Fibroblast of lung (primary cell): ENCODE measurements around the gene FRK. TPM values are rescaled to one million over a fixed set of nuclear protein-coding genes. Genes with fewer than 3 reads are reported as not detected.

Source experiments
- DNase-seq, 2 donors: peaks; one replicate each; pipeline versions ENCODE4 v3.0.0 to v3.0.0-alpha.2; 2010; ENCODE audit warnings: low read depth in 2 of 2
- H2AFZ ChIP-seq: 2 replicates; pipeline ENCODE4 v1.5.1; 2012; ENCODE audit warnings: low read length, control low read depth, inconsistent platforms
- H3K27ac ChIP-seq: 2 replicates; pipeline ENCODE4 v1.5.1; 2011; ENCODE audit warnings: low read length, control low read depth; ENCODE audit not compliant: insufficient read depth
- H3K27me3 ChIP-seq: 2 replicates; pipeline ENCODE4 v1.5.1; 2011; ENCODE audit warnings: mild to moderate bottlenecking, low read length; ENCODE audit not compliant: control insufficient read depth, insufficient read depth
- H3K36me3 ChIP-seq: 2 replicates; pipeline ENCODE4 v1.5.1; 2011; ENCODE audit warnings: low read length; ENCODE audit not compliant: control insufficient read depth, insufficient read depth
- H3K4me1 ChIP-seq: 2 replicates; pipeline ENCODE4 v1.5.1; 2011; ENCODE audit warnings: low read length; ENCODE audit not compliant: control insufficient read depth, insufficient read depth; ENCODE audit errors: extremely low read depth
- H3K4me2 ChIP-seq: 2 replicates; pipeline ENCODE4 v1.5.1; 2011; ENCODE audit warnings: low read length, control low read depth; ENCODE audit not compliant: insufficient read depth; ENCODE audit errors: extremely low read depth
- H3K4me3 ChIP-seq, 4 experiments: fragments of 200-600 bp in 1 of 4; sonication (generic) in 1 of 4; replicated peaks in 1 of 4; 2 replicates each; pipeline ENCODE4 v1.5.1; 2011 to 2016; ENCODE audit warnings: low read length in 4 of 4, low read depth in 3 of 4, mild to moderate bottlenecking in 3 of 4, control low read depth in 2 of 4, inconsistent platforms in 1 of 4, mixed read lengths in 1 of 4; ENCODE audit not compliant: insufficient read depth in 1 of 4; ENCODE audit errors: control extremely low read depth in 1 of 4
- H3K79me2 ChIP-seq: 2 replicates; pipeline ENCODE4 v1.5.1; 2012; ENCODE audit warnings: mild to moderate bottlenecking, low read length, inconsistent platforms; ENCODE audit not compliant: control insufficient read depth, insufficient read depth
- H3K9ac ChIP-seq: 2 replicates; pipeline ENCODE4 v1.5.1; 2011; ENCODE audit warnings: mild to moderate bottlenecking, low read length, control low read depth; ENCODE audit not compliant: insufficient read depth
- H3K9me3 ChIP-seq: 2 replicates; pipeline ENCODE4 v1.5.1; 2012; ENCODE audit warnings: low read depth, low read length; ENCODE audit not compliant: control insufficient read depth, insufficient read depth
- H4K20me1 ChIP-seq: 2 replicates; pipeline ENCODE4 v1.5.1; 2011; ENCODE audit warnings: low read length; ENCODE audit not compliant: control insufficient read depth, insufficient read depth; ENCODE audit errors: extremely low read depth
- EZH2 ChIP-seq: IDR thresholded peaks from 2 replicates; pipeline ENCODE4 v1.5.1; 2012; ENCODE audit warnings: low read length, control low read depth, mild to moderate bottlenecking; ENCODE audit errors: missing control alignments
- polyA plus RNA-seq, 2 donors: library from polyadenylated mRNA; depleted of rRNA in 1 of 2; stranded (reverse) in 1 of 2; unstranded in 1 of 2; fragments of >200 nt; gene quantifications; 2 replicates each; pipeline ENCODE4 v1.2.1, GENCODE V29; 2011 to 2012; ENCODE audit warnings: missing spikeins in 1 of 2
- total RNA-seq: library from RNA; depleted of rRNA; stranded (reverse); fragments of >200 nt; gene quantifications from 2 replicates; pipeline ENCODE4 v1.2.1, GENCODE V29; 2014
- TF ChIP-seq, protein P1 (sequence below), 2 donors: IDR thresholded peaks in 1 of 2; conservative IDR thresholded peaks in 1 of 2; 1 replicate in 1 of 2; 2 replicates in 1 of 2; pipeline ENCODE4 v1.5.1; 2011 to 2012; ENCODE audit warnings: low read length in 2 of 2, control low read depth in 1 of 2, inconsistent platforms in 1 of 2, low read depth in 1 of 2, mild to moderate bottlenecking in 1 of 2

The FRK gene
- total and polyA plus RNA-seq, 2 donors (not counting 1 experiment from before 2014, with no cell fraction given) = 0.18 to 0.33 TPM

DNA sequence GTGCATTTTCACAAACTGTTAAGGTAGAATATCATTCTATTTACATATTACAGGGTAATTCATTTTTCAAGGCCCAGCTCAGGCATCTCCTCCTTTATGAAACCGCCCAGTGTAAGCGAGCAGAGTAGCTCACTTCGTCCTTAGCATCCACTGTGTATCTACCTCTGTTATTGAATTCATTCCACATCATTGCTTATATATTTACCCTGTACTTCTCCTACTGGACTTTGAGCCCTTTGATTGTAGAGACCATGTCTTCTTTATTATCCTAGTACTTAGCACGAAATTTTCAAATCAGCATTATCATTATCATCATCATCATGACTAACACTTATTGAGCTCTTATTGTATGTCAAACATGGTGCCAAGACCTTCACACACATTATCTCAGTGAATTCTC is 76.7 kb downstream of the FRK start:
- TF ChIP-seq, protein P1, sequence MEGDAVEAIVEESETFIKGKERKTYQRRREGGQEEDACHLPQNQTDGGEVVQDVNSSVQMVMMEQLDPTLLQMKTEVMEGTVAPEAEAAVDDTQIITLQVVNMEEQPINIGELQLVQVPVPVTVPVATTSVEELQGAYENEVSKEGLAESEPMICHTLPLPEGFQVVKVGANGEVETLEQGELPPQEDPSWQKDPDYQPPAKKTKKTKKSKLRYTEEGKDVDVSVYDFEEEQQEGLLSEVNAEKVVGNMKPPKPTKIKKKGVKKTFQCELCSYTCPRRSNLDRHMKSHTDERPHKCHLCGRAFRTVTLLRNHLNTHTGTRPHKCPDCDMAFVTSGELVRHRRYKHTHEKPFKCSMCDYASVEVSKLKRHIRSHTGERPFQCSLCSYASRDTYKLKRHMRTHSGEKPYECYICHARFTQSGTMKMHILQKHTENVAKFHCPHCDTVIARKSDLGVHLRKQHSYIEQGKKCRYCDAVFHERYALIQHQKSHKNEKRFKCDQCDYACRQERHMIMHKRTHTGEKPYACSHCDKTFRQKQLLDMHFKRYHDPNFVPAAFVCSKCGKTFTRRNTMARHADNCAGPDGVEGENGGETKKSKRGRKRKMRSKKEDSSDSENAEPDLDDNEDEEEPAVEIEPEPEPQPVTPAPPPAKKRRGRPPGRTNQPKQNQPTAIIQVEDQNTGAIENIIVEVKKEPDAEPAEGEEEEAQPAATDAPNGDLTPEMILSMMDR (conservative IDR thresholded peaks at IDR 0.05 in 1 of 2, IDR thresholded peaks at IDR 0.05 in 1 of 2; ENCODE audit: low read depth in 1 of 2, low read length in 2 of 2) = no peak
- TF ChIP-seq EZH2 = no peak
- Histone ChIP-seq H2AFZ (no peak overlapping the region), H3K9ac (no peak overlapping the region), H3K4me3 (no peak overlapping the region), H4K20me1 (no peaks in the 10 kb centered on the region), H3K27me3 (no peaks in the 10 kb centered on the region), H3K27ac (no peak overlapping the region), H3K4me1 (no peaks in the 10 kb centered on the region), H3K4me2 (no peak overlapping the region), H3K79me2 (no peaks in the 10 kb centered on the region), H3K36me3 (no peaks in the 10 kb centered on the region), H3K9me3 (no peaks in the 10 kb centered on the region)
- DNase-seq = no peak

DNA sequence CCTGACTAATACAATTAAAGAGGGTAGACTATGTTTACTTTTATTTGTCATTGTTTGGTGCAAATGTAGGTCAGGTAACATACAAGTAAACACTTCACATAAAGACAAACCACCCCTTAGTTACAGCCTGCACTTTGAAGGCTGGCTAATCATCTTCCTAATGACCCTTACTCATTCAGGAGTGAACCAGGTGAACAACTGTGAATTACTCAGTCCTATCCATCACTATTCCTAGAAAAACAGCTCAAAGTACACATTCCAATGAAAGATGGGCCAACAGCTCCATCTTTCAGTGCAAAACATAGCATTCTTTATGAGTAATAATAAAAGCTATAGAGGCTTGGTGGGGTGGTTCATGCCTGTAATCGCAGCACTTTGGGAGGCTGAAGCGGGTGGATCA is 78.2 kb downstream of the FRK start:
- no peak for TF ChIP-seq EZH2
- TF ChIP-seq, protein P1 (conservative IDR thresholded peaks at IDR 0.05 in 1 of 2, IDR thresholded peaks at IDR 0.05 in 1 of 2; ENCODE audit: low read depth in 1 of 2, low read length in 2 of 2) = no peak
- Histone ChIP-seq H2AFZ (no peak overlapping the region), H3K9me3 (no peaks in the 10 kb centered on the region), H3K9ac (no peak overlapping the region), H3K36me3 (no peaks in the 10 kb centered on the region), H4K20me1 (no peaks in the 10 kb centered on the region), H3K27ac (no peak overlapping the region), H3K79me2 (no peaks in the 10 kb centered on the region), H3K4me3 (no peak overlapping the region), H3K27me3 (no peaks in the 10 kb centered on the region), H3K4me1 (no peaks in the 10 kb centered on the region), H3K4me2 (no peak overlapping the region)
- no peak for DNase-seq

DNA sequence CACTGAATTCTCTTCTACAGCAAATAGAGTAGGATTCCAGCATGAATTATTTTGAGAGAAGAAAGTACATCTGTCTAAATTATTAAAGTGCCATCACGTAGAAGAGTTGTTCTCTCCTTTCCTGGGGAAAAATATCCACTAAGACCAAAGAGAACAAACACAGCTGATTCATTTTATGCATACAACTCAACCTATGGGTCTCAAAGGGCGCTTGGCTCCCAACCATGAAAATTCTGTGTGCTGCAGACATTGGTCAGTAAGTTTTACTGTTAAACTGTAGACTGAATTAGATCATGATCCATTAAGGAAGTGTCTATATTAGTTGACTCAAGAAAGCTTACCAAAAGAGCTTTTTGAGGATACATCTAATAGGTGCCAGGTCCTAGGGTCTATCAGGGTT is 83.5 kb downstream of the FRK start:
- no peak overlapping the region for H2AFZ ChIP-seq
- no peaks in the 10 kb centered on the region for H3K4me1 ChIP-seq
- H3K4me2 ChIP-seq = no peak overlapping the region
- H3K27ac ChIP-seq = no peak overlapping the region
- H3K79me2 ChIP-seq = no peaks in the 10 kb centered on the region
- TF ChIP-seq EZH2 = no peak
- TF ChIP-seq, protein P1 (conservative IDR thresholded peaks at IDR 0.05 in 1 of 2, IDR thresholded peaks at IDR 0.05 in 1 of 2; ENCODE audit: low read depth in 1 of 2, low read length in 2 of 2) = no peak
- no peaks in the 10 kb centered on the region for H3K27me3 ChIP-seq
- H3K4me3 ChIP-seq = no peak overlapping the region
- DNase-seq = no peak
- no peaks in the 10 kb centered on the region for H3K36me3 ChIP-seq
- H3K9me3 ChIP-seq = no peaks in the 10 kb centered on the region
- no peaks in the 10 kb centered on the region for H4K20me1 ChIP-seq
- H3K9ac ChIP-seq = no peak overlapping the region
